ENCODE results near the gene ANG.
A peak's percentile ranks its signal among the peaks of the same experiment; 100 is the strongest.
"Not testable (repeated sequence)": the region's sequence is repeated elsewhere in the genome, so short reads cannot be mapped to it uniquely, and the experiment has no call there.

The ANG gene

GRCh38 chr14:20688167-20688839, at the start of gene ANG:
TSS of gene ANG (plus strand) at chr14:20688764. CDS start at chr14:20693565, 4,801 bp downstream.
- no peak for DNase-seq

GRCh38 chr14:20641591-20641990, 47.0 kb upstream of the ANG start, which contains the start of gene OR6S1:
TSS of gene OR6S1 (minus strand) at chr14:20641691. CDS start at chr14:20641691, 0 bp downstream.
- DNase-seq = no peak

- no peak for DNase-seq
Measured at GRCh38 chr14:20642182-20642581, 46.4 kb upstream of the ANG start.

GRCh38 chr14:20642755-20643154, 45.8 kb upstream of the ANG start:
- not testable (repeated sequence) for DNase-seq

- DNase-seq = no peak
Measured at GRCh38 chr14:20644520-20644919, 44.0 kb upstream of the ANG start.

GRCh38 chr14:20645481-20645880, 43.1 kb upstream of the ANG start:
- no peak for DNase-seq

GRCh38 chr14:20652996-20653975, 35.3 kb upstream of the ANG start:
- DNase-seq = peak in 3 of 6 experiments; percentile 15 to 29 (median 16)

GRCh38 chr14:20655851-20656250, 32.7 kb upstream of the ANG start:
- DNase-seq = no peak

GRCh38 chr14:20656274-20656673, 32.3 kb upstream of the ANG start:
- DNase-seq = no peak

GRCh38 chr14:20657216-20658211, 31.1 kb upstream of the ANG start:
- DNase-seq = peak in 4 of 6 experiments; percentile 4 to 13 (median 10)

GRCh38 chr14:20658246-20658645, 30.3 kb upstream of the ANG start:
- no peak for DNase-seq

- no peak for DNase-seq
Measured at GRCh38 chr14:20659336-20659735, 29.2 kb upstream of the ANG start.

GRCh38 chr14:20659813-20660395, 28.7 kb upstream of the ANG start:
- no peak for DNase-seq

- DNase-seq = no peak
Measured at GRCh38 chr14:20661197-20661596, 27.4 kb upstream of the ANG start.

GRCh38 chr14:20662968-20663732, 25.4 kb upstream of the ANG start:
- DNase-seq = peak; percentile 50 to 74 (median 65)

GRCh38 chr14:20666400-20666961, 22.1 kb upstream of the ANG start:
- not testable (repeated sequence) for DNase-seq

- DNase-seq = peak in 1 of 6 experiments; percentile 4
Measured at GRCh38 chr14:20667957-20668356, 20.6 kb upstream of the ANG start.

- no peak for DNase-seq
Measured at GRCh38 chr14:20668969-20669368, 19.6 kb upstream of the ANG start.

- no peak for DNase-seq
Measured at GRCh38 chr14:20671597-20672283, 16.8 kb upstream of the ANG start.

- no peak for DNase-seq
Measured at GRCh38 chr14:20675669-20676068, 12.9 kb upstream of the ANG start.
